ENCODE measurements around the gene MAN1C1. TPM values are rescaled to one million over a fixed set of nuclear protein-coding genes. Genes with fewer than 3 reads are reported as not detected.

Gene MAN1C1
- total RNA-seq, 1 donor from 2014 or later, result 10.9 TPM

DNA sequence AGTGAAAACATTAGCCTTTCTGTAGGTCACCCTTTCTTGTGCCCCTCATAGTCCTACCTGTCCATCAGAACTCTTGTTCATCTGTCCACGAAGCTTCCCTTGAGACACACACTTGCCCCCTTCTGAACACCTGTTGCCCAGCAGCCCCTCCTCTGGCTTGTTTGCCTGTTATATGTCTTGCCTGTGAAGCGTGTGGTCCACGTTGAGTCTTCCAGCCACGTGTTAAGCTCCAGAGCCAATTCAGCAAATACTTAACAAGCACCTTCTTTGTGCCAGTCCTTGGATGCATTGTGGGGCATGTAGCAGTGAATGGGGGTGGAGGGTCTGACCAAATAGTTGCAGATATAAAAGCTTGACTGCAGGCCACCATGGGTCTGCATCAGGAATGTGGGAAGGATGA is 66.6 kb downstream of the MAN1C1 start:
- peaks cover 25% of the 10 kb centered on the region for H3K4me1 Mint-ChIP-seq (ENCODE audit: low read depth)

GRCh38 chr1:25683731-25684130 is 67.1 kb downstream of the MAN1C1 start:
- Mint-ChIP-seq H3K27me3 (ENCODE audit: low read depth) (peaks cover 5% of the 10 kb centered on the region), H3K4me3 (ENCODE audit: unreplicated experiment) (no peak overlapping the region), H3K4me1 (ENCODE audit: low read depth) (peaks cover 30% of the 10 kb centered on the region), H3K9me3 (ENCODE audit: low read depth) (no peaks in the 10 kb centered on the region), H3K36me3 (ENCODE audit: low read depth) (peaks cover 4% of the 10 kb centered on the region), H3K27ac (ENCODE audit: unreplicated experiment) (no peak overlapping the region)
- DNase-seq (ENCODE audit: low spot score), result no peak
- TF ChIP-seq CTCF (IDR thresholded peaks at IDR 0.05), result no peak

More for the DNA sequence above, 66.6 kb downstream of the MAN1C1 start:
- peaks cover 7% of the 10 kb centered on the region for H3K36me3 Mint-ChIP-seq (ENCODE audit: low read depth)
- H3K27me3 Mint-ChIP-seq (ENCODE audit: low read depth), result peaks cover 8% of the 10 kb centered on the region
- H3K27ac Mint-ChIP-seq (ENCODE audit: unreplicated experiment), result no peak overlapping the region
- no peaks in the 10 kb centered on the region for H3K9me3 Mint-ChIP-seq (ENCODE audit: low read depth)
- no peak overlapping the region for H3K4me3 Mint-ChIP-seq (ENCODE audit: unreplicated experiment)
- no peak for TF ChIP-seq CTCF (IDR thresholded peaks at IDR 0.05)
- DNase-seq (ENCODE audit: low spot score), result no peak

GRCh38 chr1:25684216-25684965 is 67.8 kb downstream of the MAN1C1 start:
- Mint-ChIP-seq H3K4me3 (ENCODE audit: unreplicated experiment) (no peak overlapping the region), H3K36me3 (ENCODE audit: low read depth) (peaks cover 3% of the 10 kb centered on the region), H3K27ac (ENCODE audit: unreplicated experiment) (no peak overlapping the region), H3K4me1 (ENCODE audit: low read depth) (peaks cover 33% of the 10 kb centered on the region), H3K27me3 (ENCODE audit: low read depth) (peaks cover 2% of the 10 kb centered on the region), H3K9me3 (ENCODE audit: low read depth) (no peaks in the 10 kb centered on the region)
- DNase-seq (ENCODE audit: low spot score), result no peak
- TF ChIP-seq CTCF (IDR thresholded peaks at IDR 0.05), result no peak

- Mint-ChIP-seq H3K9me3 (ENCODE audit: low read depth) (no peaks in the 10 kb centered on the region), H3K36me3 (ENCODE audit: low read depth) (peaks cover 2% of the 10 kb centered on the region), H3K4me1 (ENCODE audit: low read depth) (peaks cover 33% of the 10 kb centered on the region), H3K27ac (ENCODE audit: unreplicated experiment) (no peak overlapping the region), H3K27me3 (ENCODE audit: low read depth) (peaks cover 2% of the 10 kb centered on the region), H3K4me3 (ENCODE audit: unreplicated experiment) (no peak overlapping the region)
- no peak for DNase-seq (ENCODE audit: low spot score)
- no peak for TF ChIP-seq CTCF (IDR thresholded peaks at IDR 0.05)
Observed at GRCh38 chr1:25685211-25685750, 68.7 kb downstream of the MAN1C1 start.

DNA sequence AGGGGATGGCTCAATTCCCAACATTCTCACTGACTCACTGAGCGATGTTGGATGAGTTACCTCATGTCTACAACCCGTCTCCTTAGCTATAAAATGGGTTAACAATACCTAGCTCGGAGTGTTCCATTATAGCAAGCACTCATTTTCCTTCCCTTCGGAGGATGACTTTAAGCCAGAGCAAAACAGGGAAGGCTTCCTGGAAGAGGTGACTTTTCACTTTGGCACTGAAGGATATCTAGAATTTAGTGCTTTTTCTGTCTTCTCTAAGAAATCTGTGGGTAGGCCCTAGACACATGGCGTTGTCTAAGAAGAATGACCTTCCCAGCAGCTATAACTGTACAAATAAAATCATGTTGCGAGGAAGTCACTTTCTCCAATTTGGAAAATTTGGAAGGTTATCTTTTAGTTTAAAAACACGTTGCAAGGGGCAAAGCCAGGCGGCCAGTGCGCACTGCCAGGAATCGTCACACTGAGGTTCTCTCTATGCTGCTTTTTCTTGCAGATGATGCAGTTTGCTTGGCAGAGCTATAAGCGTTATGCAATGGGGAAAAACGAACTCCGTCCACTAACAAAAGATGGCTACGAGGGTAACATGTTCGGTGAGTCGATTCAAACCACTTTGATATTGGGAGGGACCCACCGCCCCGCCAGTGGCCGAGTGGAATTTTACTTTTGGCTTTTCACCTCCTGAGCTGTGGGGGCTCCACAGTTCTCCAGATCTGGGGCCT is 69.5 kb downstream of the MAN1C1 start:
- Mint-ChIP-seq H3K27me3 (ENCODE audit: low read depth) (no peaks in the 10 kb centered on the region), H3K9me3 (ENCODE audit: low read depth) (no peaks in the 10 kb centered on the region), H3K4me1 (ENCODE audit: low read depth) (peaks cover 33% of the 10 kb centered on the region), H3K27ac (ENCODE audit: unreplicated experiment) (no peak overlapping the region), H3K4me3 (ENCODE audit: unreplicated experiment) (no peak overlapping the region), H3K36me3 (ENCODE audit: low read depth) (no peaks in the 10 kb centered on the region)
- no peak for TF ChIP-seq CTCF (IDR thresholded peaks at IDR 0.05)
- DNase-seq (ENCODE audit: low spot score), result no peak
